B cell (primary cell): Measurements from ENCODE around the gene FGFR1OP2. TPM values are rescaled to one million over a fixed set of nuclear protein-coding genes. Genes with fewer than 3 reads are reported as not detected.

Experiments used
- ATAC-seq: fragments of 200-7000 bp; cut with Tn5 transposase; one replicate; pipeline ENCODE4 v1.10.0; 2021; ENCODE audit warnings: low read depth, mild to moderate bottlenecking, moderate number of reproducible peaks, moderate library complexity
- CTCF ChIA-PET: fragments of 350-600 bp; sonication (Branson Sonifier 250); formaldehyde crosslinking; loops from one replicate; lab custom pipeline; 2021; ENCODE audit warnings: antibody characterized with exemption, inconsistent platforms; lab: Charles Lee
- POLR2A ChIA-PET: fragments of 350-600 bp; sonication (Branson Sonifier 250); formaldehyde crosslinking; loops from one replicate; lab custom pipeline; 2021; ENCODE audit warnings: antibody characterized with exemption; lab: Charles Lee
- DNase-seq: peaks from one replicate; pipeline ENCODE4 v3.0.0; 2013
- H2AFZ ChIP-seq: 2 replicates; pipeline ENCODE4 v1.6.1; 2012; ENCODE audit warnings: mild to moderate bottlenecking, low read depth, low read length; ENCODE audit not compliant: insufficient read depth, poor library complexity, severe bottlenecking
- H3K27ac ChIP-seq, 2 donors: 1 replicate in 1 of 2; 2 replicates in 1 of 2; pipeline ENCODE4 v1.5.1; 2012 to 2013; ENCODE audit warnings: low read length in 2 of 2, mild to moderate bottlenecking in 2 of 2, moderate library complexity in 1 of 2
- H3K27me3 ChIP-seq, 4 experiments: fragments of 200-600 bp in 1 of 4; sonication (generic) in 1 of 4; replicated peaks in 1 of 4; 1 replicate in 2 of 4; 2 replicates in 2 of 4; pipeline versions ENCODE4 v1.6.1 to v1.7.0; 2013 to 2016; ENCODE audit warnings: low read length in 3 of 4, mild to moderate bottlenecking in 2 of 4, mixed read lengths in 1 of 4, moderate library complexity in 1 of 4; ENCODE audit not compliant: insufficient read depth in 4 of 4, control insufficient read depth in 3 of 4; ENCODE audit errors: control extremely low read depth in 1 of 4
- H3K36me3 ChIP-seq, 2 experiments: replicated peaks in 1 of 2; 1 replicate in 1 of 2; 2 replicates in 1 of 2; pipeline versions ENCODE4 v1.6.1 to v1.7.1; 2013; ENCODE audit warnings: low read length in 1 of 2; ENCODE audit not compliant: insufficient read depth in 2 of 2, control insufficient read depth in 1 of 2; ENCODE audit errors: control extremely low read depth in 1 of 2, extremely low read depth in 1 of 2
- H3K4me1 ChIP-seq, 2 donors: fragments of 200-600 bp in 1 of 2; sonication (generic) in 1 of 2; 1 replicate in 1 of 2; 2 replicates in 1 of 2; pipeline versions ENCODE4 v1.5.1 to v1.6.1; 2013 to 2017; ENCODE audit warnings: low read length in 2 of 2; ENCODE audit not compliant: control insufficient read depth in 2 of 2, insufficient read depth in 2 of 2
- H3K4me2 ChIP-seq: replicated peaks from 2 replicates; pipeline ENCODE3; 2012; ENCODE audit warnings: mild to moderate bottlenecking, low read depth, low read length; ENCODE audit not compliant: poor library complexity, severe bottlenecking
- H3K4me3 ChIP-seq, 5 experiments: fragments of 200-600 bp in 1 of 5; sonication (generic) in 1 of 5; 1 replicate in 3 of 5; 2 replicates in 2 of 5; pipeline versions ENCODE4 v1.5.1 to v1.7.0; 2011 to 2016; ENCODE audit warnings: low read length in 4 of 5, mild to moderate bottlenecking in 4 of 5, low read depth in 2 of 5, control low read depth in 1 of 5, moderate library complexity in 1 of 5; ENCODE audit not compliant: insufficient read depth in 1 of 5; ENCODE audit errors: control extremely low read depth in 1 of 5, extremely low read depth in 1 of 5
- H3K79me2 ChIP-seq: fragments of 200-600 bp; sonication (generic); one replicate; pipeline ENCODE4 v1.6.0; 2016; ENCODE audit warnings: low read length; ENCODE audit not compliant: control insufficient read depth, insufficient read depth
- H3K9ac ChIP-seq: fragments of 200-600 bp; sonication (generic); 2 replicates; pipeline ENCODE4 v1.6.1; 2017; ENCODE audit warnings: mild to moderate bottlenecking, low read length, moderate library complexity
- H3K9me3 ChIP-seq, 3 donors: one replicate each; pipeline versions ENCODE4 v1.6.1 to v1.7.1; 2013; ENCODE audit warnings: low read length in 2 of 3; ENCODE audit not compliant: control insufficient read depth in 2 of 3, insufficient read depth in 1 of 3; ENCODE audit errors: control extremely low read depth in 1 of 3
- H4K20me1 ChIP-seq: 2 replicates; pipeline ENCODE4 v1.6.0; 2012; ENCODE audit warnings: mild to moderate bottlenecking, low read length; ENCODE audit not compliant: insufficient read depth, control insufficient read depth, poor library complexity, severe bottlenecking
- H3K27ac Mint-ChIP-seq: one replicate; pipeline ENCODE4 v1.8.0; 2021; ENCODE audit warnings: mixed read lengths
- H3K27me3 Mint-ChIP-seq: one replicate; pipeline ENCODE4 v1.8.0; 2021; ENCODE audit warnings: mixed read lengths
- H3K4me1 Mint-ChIP-seq: one replicate; pipeline ENCODE4 v1.8.0; 2021; ENCODE audit warnings: mixed read lengths
- H3K4me3 Mint-ChIP-seq: one replicate; pipeline ENCODE4 v1.8.0; 2021; ENCODE audit warnings: mixed read lengths
- H3K9me3 Mint-ChIP-seq: one replicate; pipeline ENCODE4 v1.8.0; 2022; ENCODE audit warnings: mixed read lengths; ENCODE audit not compliant: insufficient read depth
- CTCF ChIP-seq: fragments of 200-600 bp; IDR thresholded peaks from one replicate; pipeline ENCODE4 v1.8.0; 2022; ENCODE audit warnings: antibody characterized with exemption, mild to moderate bottlenecking
- EZH2 ChIP-seq: IDR thresholded peaks from 2 replicates; pipeline ENCODE4 v1.6.1; 2012; ENCODE audit warnings: borderline replicate concordance, low read depth, mild to moderate bottlenecking, moderate library complexity, low read length; ENCODE audit not compliant: insufficient read depth, poor library complexity, severe bottlenecking
- WGBS: methylation state at CpG from one replicate; pipeline ENCODE4 v1.1.5; 2013; ENCODE audit warnings: missing lambda C conversion rate; ENCODE audit not compliant: insufficient coverage; 5-methylcytosine and 5-hydroxymethylcytosine counted together
- intact Hi-C: fragments of 100-400 bp; cut with micrococcal nuclease; formaldehyde crosslinking; loops from one replicate; pipeline ENCODE4 v1.10.0; 2022
- polyA plus RNA-seq: library from polyadenylated mRNA; depleted of rRNA; stranded (reverse); fragments of >200 nt; gene quantifications from 2 replicates; pipeline ENCODE4 v1.2.3, GENCODE V29; 2012
- total RNA-seq, 2 donors: library from RNA; stranded (reverse); fragments of 120-200 nt in 1 of 2; gene quantifications; 1 replicate in 1 of 2; 2 replicates in 1 of 2; pipeline versions ENCODE4 v1.2.3 to v1.2.4, GENCODE V29; 2013 to 2022

The FGFR1OP2 gene
- total and polyA plus RNA-seq, 2 donors (not counting 1 experiment from before 2014, with no cell fraction given): 22.3 to 64.3 TPM

- TF ChIP-seq EZH2 (no peak), CTCF (no peak)
- Histone ChIP-seq H3K27ac (no peak overlapping the region), H3K79me2 (no peaks in the 10 kb centered on the region), H3K4me1 (no peaks in the 10 kb centered on the region), H2AFZ (no peak overlapping the region), H3K4me3 (no peak overlapping the region), H3K4me2 (no peak overlapping the region), H4K20me1 (no peaks in the 10 kb centered on the region), H3K9ac (no peak overlapping the region), H3K36me3 (peaks cover 9 to 53% of the 10 kb centered on the region in 2 experiments), H3K9me3 (no peaks in the 10 kb centered on the region), H3K27me3 (no peaks in the 10 kb centered on the region)
- ChIA-PET CTCF (no interaction called here), POLR2A (no interaction called here)
- WGBS: no CpG with 5 or more reads among the region's 1 CpG
- H3K27me3 Mint-ChIP-seq: no peaks in the 10 kb centered on the region
- H3K4me3 Mint-ChIP-seq: no peak overlapping the region
- no peak for ATAC-seq
- intact Hi-C loops: no loop called here
- H3K4me1 Mint-ChIP-seq: no peaks in the 10 kb centered on the region
- no peaks in the 10 kb centered on the region for H3K9me3 Mint-ChIP-seq
- DNase-seq: no peak
- H3K27ac Mint-ChIP-seq: no peak overlapping the region
Observed at GRCh38 chr12:26961803-26962202, 23.5 kb downstream of the FGFR1OP2 start.

GRCh38 chr12:26963413-26963812 lies 25.1 kb downstream of the FGFR1OP2 start:
- Mint-ChIP-seq H3K4me1 (no peaks in the 10 kb centered on the region), H3K27me3 (no peaks in the 10 kb centered on the region), H3K4me3 (no peak overlapping the region), H3K9me3 (no peaks in the 10 kb centered on the region), H3K27ac (no peak overlapping the region)
- intact Hi-C loops: no loop called here
- Histone ChIP-seq H3K79me2 (no peaks in the 10 kb centered on the region), H3K4me2 (no peak overlapping the region), H4K20me1 (no peaks in the 10 kb centered on the region), H3K9me3 (no peaks in the 10 kb centered on the region), H3K27me3 (no peaks in the 10 kb centered on the region), H3K27ac (no peak overlapping the region), H3K4me1 (no peaks in the 10 kb centered on the region), H3K36me3 (peaks cover 9 to 37% of the 10 kb centered on the region in 2 experiments), H3K4me3 (no peak overlapping the region), H3K9ac (no peak overlapping the region), H2AFZ (no peak overlapping the region)
- POLR2A ChIA-PET: no interaction called here
- CTCF ChIA-PET: no interaction called here
- WGBS: no CpG with 5 or more reads among the region's 1 CpG
- ATAC-seq (no peak), DNase-seq (no peak)
- TF ChIP-seq CTCF: no peak
- TF ChIP-seq EZH2: no peak
